ENCODE data around the gene C10orf90. TPM values are rescaled to one million over a fixed set of nuclear protein-coding genes. Genes with fewer than 3 reads are reported as not detected.

Gene C10orf90
- total and polyA plus RNA-seq, 2 donors (not counting 3 experiments of a cell fraction or from before 2014, with no cell fraction given) = not detected

GRCh38 chr10:126586878-126587277, 83.6 kb downstream of the C10orf90 start:
- H3K4me1 ChIP-seq (ENCODE audit: control insufficient read depth, extremely low read depth, insufficient read depth, low read length) = no peaks in the 10 kb centered on the region
- no peak for TF ChIP-seq JUN (IDR thresholded peaks at IDR 0.05; ENCODE audit: borderline replicate concordance, insufficient read depth, insufficient read length, low read depth)
- no peak for TF ChIP-seq GATA2 (IDR thresholded peaks at IDR 0.05; ENCODE audit: insufficient read depth, insufficient read length, low read depth, low read length)
- TF ChIP-seq POLR2A (IDR thresholded peaks at IDR 0.05; ENCODE audit: low read depth, low read length) = no peak
- TF ChIP-seq CTCF (IDR thresholded peaks at IDR 0.05; ENCODE audit: extremely low read depth in 1 of 2, insufficient read depth in 1 of 2, low read depth in 1 of 2, low read length in 2 of 2) = no peak
- no peak for TF ChIP-seq FOS (IDR thresholded peaks at IDR 0.05; ENCODE audit: borderline replicate concordance, insufficient read depth, low read length)
- TF ChIP-seq MAX (IDR thresholded peaks at IDR 0.05; ENCODE audit: insufficient read depth, insufficient read length) = no peak
- no peak for TF ChIP-seq EZH2 (IDR thresholded peaks at IDR 0.05; ENCODE audit: borderline replicate concordance, low read depth, low read length, severe bottlenecking)
- no peak for TF ChIP-seq POLR2AphosphoS5 (IDR thresholded peaks at IDR 0.05; ENCODE audit: insufficient read depth, low read depth, low read length)
- TF ChIP-seq MYC (IDR thresholded peaks at IDR 0.05; ENCODE audit: low read depth, low read length) = no peak
- ChIA-PET CTCF (no interaction called here), POLR2A (no interaction called here)
- no peak for DNase-seq (ENCODE audit: low read depth, low spot score)
- dilution Hi-C loops (cut with MboI; ENCODE audit: extremely low pct_ligation_motif_present, low sequenced_read_pairs) (no loop called here), intact Hi-C loops (cut with micrococcal nuclease) (no loop called here)
- no peak overlapping the region for H3K9ac ChIP-seq (replicated peaks; ENCODE audit: extremely low read depth, insufficient read depth, low read length)
- no peaks in the 10 kb centered on the region for H3K36me3 ChIP-seq (ENCODE audit: control insufficient read depth in 2 of 2, extremely low read depth in 1 of 2, insufficient read depth in 2 of 2, low read length in 2 of 2)
- no peak overlapping the region for H2AFZ ChIP-seq (ENCODE audit: low read depth, low read length)
- BruUV-seq (replicated peaks) = no TSS peak
- no peaks in the 10 kb centered on the region for H3K9me3 ChIP-seq (replicated peaks; ENCODE audit: control insufficient read depth, insufficient read depth, low read length)
- H3K79me2 ChIP-seq (ENCODE audit: control insufficient read depth, insufficient read depth, low read length) = no peaks in the 10 kb centered on the region
- no peak for FAIRE-seq
- no peaks in the 10 kb centered on the region for H3K27me3 ChIP-seq (ENCODE audit: control insufficient read depth in 2 of 2, insufficient read depth in 2 of 2, low read length in 2 of 2)
- H3K9me1 ChIP-seq (replicated peaks; ENCODE audit: control insufficient read depth, extremely low read depth, insufficient read depth, low read length) = no peaks in the 10 kb centered on the region
- H3K4me2 ChIP-seq (ENCODE audit: insufficient read depth, low read length) = no peak overlapping the region
- no peak overlapping the region for H3K4me3 ChIP-seq (replicated peaks in 1 of 3; ENCODE audit: insufficient read depth in 1 of 3, low read depth in 1 of 3, low read length in 3 of 3)
- no peaks in the 10 kb centered on the region for H4K20me1 ChIP-seq (replicated peaks; ENCODE audit: control insufficient read depth, extremely low read depth, insufficient read depth, low read length)
- no peak overlapping the region for H3K27ac ChIP-seq (ENCODE audit: insufficient read depth, low read depth, low read length)
